Endothelial cell of umbilical vein (primary cell): ENCODE data around the gene KDM4C. TPM values are rescaled to one million over a fixed set of nuclear protein-coding genes. Genes with fewer than 3 reads are reported as not detected.

Experiments
- BruUV-seq: library from RNA; stranded (reverse); fragments of 400-500 nt; replicated peaks from 2 replicates; lab custom pipeline; 2021; lab: Mats Ljungman, UMichigan
- CTCF ChIA-PET: fragments of 300-600, 350-600 bp; sonication (Branson Sonifier 250); formaldehyde crosslinking; loops from one replicate; lab custom pipeline; 2021; ENCODE audit warnings: antibody characterized with exemption, inconsistent platforms; lab: Charles Lee
- POLR2A ChIA-PET: fragments of 300-600, 350-600 bp; sonication (Branson Sonifier 250); formaldehyde crosslinking; loops from one replicate; lab custom pipeline; 2021; ENCODE audit warnings: antibody characterized with exemption, inconsistent platforms; lab: Charles Lee
- DNase-seq: peaks from one replicate; pipeline ENCODE4 v3.0.0-alpha.2; 2011; ENCODE audit warnings: low read depth, low spot score
- FAIRE-seq: peaks from 2 replicates; lab custom pipeline; 2011; peaks lifted over from hg19 to GRCh38; lab: Jason Lieb, UNC
- H2AFZ ChIP-seq: 2 replicates; pipeline ENCODE4 v1.6.0; 2012; ENCODE audit warnings: low read depth, low read length, control low read depth, inconsistent platforms
- H3K27ac ChIP-seq: 2 replicates; pipeline ENCODE4 v1.5.1; 2011; ENCODE audit warnings: low read depth, mild to moderate bottlenecking, control low read depth, low read length, moderate library complexity; ENCODE audit not compliant: insufficient read depth
- H3K27me3 ChIP-seq, 2 experiments: 2 replicates each; pipeline versions ENCODE4 v1.6.0 to v1.6.1; 2011; ENCODE audit warnings: low read length in 2 of 2, mixed read lengths in 1 of 2; ENCODE audit not compliant: control insufficient read depth in 2 of 2, insufficient read depth in 2 of 2
- H3K36me3 ChIP-seq, 2 experiments: 2 replicates in 1 of 2; 3 replicates in 1 of 2; pipeline ENCODE4 v1.5.1; 2011; ENCODE audit warnings: low read length in 2 of 2, mild to moderate bottlenecking in 1 of 2, moderate library complexity in 1 of 2; ENCODE audit not compliant: control insufficient read depth in 2 of 2, insufficient read depth in 2 of 2; ENCODE audit errors: extremely low read depth in 1 of 2
- H3K4me1 ChIP-seq: 3 replicates; pipeline ENCODE4 v1.5.1; 2011; ENCODE audit warnings: mild to moderate bottlenecking, low read length; ENCODE audit not compliant: control insufficient read depth, insufficient read depth; ENCODE audit errors: extremely low read depth
- H3K4me2 ChIP-seq: 2 replicates; pipeline ENCODE4 v1.6.1; 2011; ENCODE audit warnings: low read length, control low read depth, mixed read lengths; ENCODE audit not compliant: insufficient read depth
- H3K4me3 ChIP-seq, 3 experiments: fragments of 200-600 bp in 1 of 3; sonication (generic), shearing (Covaris generic) in 1 of 3; replicated peaks in 1 of 3; 2 replicates each; pipeline ENCODE4 v1.5.1; 2011 to 2016; ENCODE audit warnings: control low read depth in 3 of 3, low read length in 3 of 3, mild to moderate bottlenecking in 2 of 3, inconsistent platforms in 1 of 3, low read depth in 1 of 3, moderate library complexity in 1 of 3; ENCODE audit not compliant: insufficient read depth in 1 of 3
- H3K79me2 ChIP-seq: 2 replicates; pipeline ENCODE4 v1.6.0; 2012; ENCODE audit warnings: low read length, inconsistent platforms; ENCODE audit not compliant: control insufficient read depth, insufficient read depth
- H3K9ac ChIP-seq: replicated peaks from 2 replicates; pipeline ENCODE3; 2011; ENCODE audit warnings: low read length, control low read depth; ENCODE audit not compliant: insufficient read depth; ENCODE audit errors: extremely low read depth
- H3K9me1 ChIP-seq: replicated peaks from 3 replicates; pipeline ENCODE4 v1.6.0; 2011; ENCODE audit warnings: mild to moderate bottlenecking, low read length; ENCODE audit not compliant: control insufficient read depth, insufficient read depth; ENCODE audit errors: extremely low read depth
- H3K9me3 ChIP-seq: replicated peaks from 2 replicates; pipeline ENCODE4 v1.5.1; 2012; ENCODE audit warnings: low read length, inconsistent platforms; ENCODE audit not compliant: control insufficient read depth, insufficient read depth
- H4K20me1 ChIP-seq: replicated peaks from 2 replicates; pipeline ENCODE3; 2011; ENCODE audit warnings: mild to moderate bottlenecking, low read length; ENCODE audit not compliant: control insufficient read depth, insufficient read depth; ENCODE audit errors: extremely low read depth
- CTCF ChIP-seq, 2 donors: IDR thresholded peaks; 1 replicate in 1 of 2; 2 replicates in 1 of 2; pipeline ENCODE4 v1.5.1; 2011; ENCODE audit warnings: low read length in 2 of 2, mild to moderate bottlenecking in 2 of 2, moderate library complexity in 2 of 2, control low read depth in 1 of 2, inconsistent platforms in 1 of 2, low read depth in 1 of 2; ENCODE audit not compliant: insufficient read depth in 1 of 2; ENCODE audit errors: extremely low read depth in 1 of 2
- EZH2 ChIP-seq: IDR thresholded peaks from 2 replicates; pipeline ENCODE4 v1.6.1; 2012; ENCODE audit warnings: borderline replicate concordance, low read depth, mild to moderate bottlenecking, moderate library complexity, low read length, inconsistent platforms; ENCODE audit not compliant: severe bottlenecking
- FOS ChIP-seq: IDR thresholded peaks from 2 replicates; pipeline ENCODE4 v1.6.1; 2011; ENCODE audit warnings: mild to moderate bottlenecking, low read length, moderate library complexity, borderline replicate concordance; ENCODE audit not compliant: insufficient read depth
- GATA2 ChIP-seq: IDR thresholded peaks from 2 replicates; pipeline ENCODE4 v1.7.0; 2011; ENCODE audit warnings: low read depth, mild to moderate bottlenecking, moderate library complexity, mixed read lengths, low read length; ENCODE audit not compliant: insufficient read length, insufficient read depth
- JUN ChIP-seq: IDR thresholded peaks from 2 replicates; pipeline ENCODE4 v1.6.1; 2011; ENCODE audit warnings: borderline replicate concordance, low read depth; ENCODE audit not compliant: insufficient read length, insufficient read depth
- MAX ChIP-seq: IDR thresholded peaks from 2 replicates; pipeline ENCODE4 v1.6.1; 2011; ENCODE audit not compliant: insufficient read depth, insufficient read length
- MYC ChIP-seq: IDR thresholded peaks from one replicate; pipeline ENCODE4 v1.6.1; 2011; ENCODE audit warnings: mild to moderate bottlenecking, low read depth, low read length
- POLR2A ChIP-seq: IDR thresholded peaks from 2 replicates; pipeline ENCODE4 v1.6.1; 2012; ENCODE audit warnings: low read depth, mild to moderate bottlenecking, control low read depth, low read length
- POLR2AphosphoS5 ChIP-seq: IDR thresholded peaks from 2 replicates; pipeline ENCODE4 v1.6.1; 2012; ENCODE audit warnings: low read depth, mild to moderate bottlenecking, control low read depth, low read length, moderate library complexity; ENCODE audit not compliant: insufficient read depth
- dilution Hi-C: fragments of 300-500 bp; cut with MboI; formaldehyde crosslinking; loops from one replicate; pipeline ENCODE4 v1.15.0; 2019; ENCODE audit warnings: low sequenced_read_pairs; ENCODE audit not compliant: extremely low pct_ligation_motif_present
- intact Hi-C: fragments of 100-400 bp; cut with micrococcal nuclease; formaldehyde crosslinking; loops from one replicate; pipeline ENCODE4 v1.10.0; 2022
- polyA plus RNA-seq, 4 experiments: library from polyadenylated mRNA; depleted of rRNA in 3 of 4; stranded (reverse) in 3 of 4; unstranded in 1 of 4; fragments of >200 nt; gene quantifications; 2 replicates each; pipeline versions ENCODE4 v1.2.1 to v1.2.3, GENCODE V29; 2011 to 2012; ENCODE audit warnings: missing spikeins in 1 of 4
- total RNA-seq: library from RNA; stranded (reverse); gene quantifications from 2 replicates; pipeline ENCODE4 v1.2.3, GENCODE V29; 2021

Gene KDM4C
- total and polyA plus RNA-seq, 2 donors (not counting 3 experiments of a cell fraction or from before 2014, with no cell fraction given): 5.4 to 15.0 TPM

GRCh38 chr9:7055171-7055903, 297.6 kb downstream of the KDM4C start:
- DNase-seq (peak; percentile 34), FAIRE-seq (no peak)
- CTCF ChIA-PET: interaction anchor here (1.0 to 1.4 kb wide), 2 partner anchors 10 to 228 kb away, joined by 3 read pairs; no protein-coding TSS in a partner anchor

More at GRCh38 chr9:7055171-7055903, 297.6 kb downstream of the KDM4C start:
- no peaks in the 10 kb centered on the region for H3K79me2 ChIP-seq
- no peak overlapping the region for H3K27ac ChIP-seq
- intact Hi-C loops (no loop called here), dilution Hi-C loops (no loop called here)
- no peaks in the 10 kb centered on the region for H4K20me1 ChIP-seq
- no peak overlapping the region for H3K4me2 ChIP-seq
- POLR2A ChIA-PET: no interaction called here
- H2AFZ ChIP-seq: no peak overlapping the region
- H3K4me3 ChIP-seq: no peak overlapping the region
- no peak for TF ChIP-seq MYC
- no peak for TF ChIP-seq POLR2A
- TF ChIP-seq FOS: no peak
- TF ChIP-seq EZH2: no peak
- TF ChIP-seq POLR2AphosphoS5: no peak
- no peak for TF ChIP-seq JUN
- no peak for TF ChIP-seq MAX
- TF ChIP-seq CTCF (IDR thresholded peaks at IDR 0.05; ENCODE audit: extremely low read depth in 1 of 2, insufficient read depth in 1 of 2, low read depth in 1 of 2, low read length in 2 of 2): no peak
- no peak for TF ChIP-seq GATA2
- H3K36me3 ChIP-seq: no peaks in the 10 kb centered on the region
- no peaks in the 10 kb centered on the region for H3K4me1 ChIP-seq
- no peaks in the 10 kb centered on the region for H3K27me3 ChIP-seq
- H3K9me3 ChIP-seq: no peaks in the 10 kb centered on the region
- no peak overlapping the region for H3K9ac ChIP-seq
- BruUV-seq: no TSS peak
- no peaks in the 10 kb centered on the region for H3K9me1 ChIP-seq
